ENCODE results near the gene IGSF9B. TPM values are rescaled to one million over a fixed set of nuclear protein-coding genes. Genes with fewer than 3 reads are reported as not detected.

IGSF9B gene
- total RNA-seq, 1 donor from 2014 or later: 5.5 TPM

DNA sequence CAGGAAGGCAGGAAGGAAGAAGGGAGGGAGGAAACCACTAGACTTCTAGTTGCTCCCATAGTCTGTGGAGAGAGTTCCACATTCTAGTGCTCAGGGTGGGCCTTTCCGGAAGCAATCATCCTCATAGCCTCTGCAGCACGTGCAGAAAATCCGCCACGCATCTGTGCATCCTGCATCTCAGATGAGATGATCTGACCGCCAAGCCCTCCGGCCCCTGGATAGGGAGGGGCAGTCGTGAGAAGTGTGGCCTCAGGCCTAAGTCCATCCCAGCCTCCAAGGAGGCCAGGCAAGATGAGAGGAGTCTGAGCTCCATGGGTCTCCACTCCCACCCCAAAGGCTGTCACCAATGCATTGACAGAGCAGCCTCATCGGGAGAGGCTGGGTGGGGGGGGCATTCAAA lies 30.4 kb upstream of the IGSF9B start:
- TF ChIP-seq, protein P1, sequence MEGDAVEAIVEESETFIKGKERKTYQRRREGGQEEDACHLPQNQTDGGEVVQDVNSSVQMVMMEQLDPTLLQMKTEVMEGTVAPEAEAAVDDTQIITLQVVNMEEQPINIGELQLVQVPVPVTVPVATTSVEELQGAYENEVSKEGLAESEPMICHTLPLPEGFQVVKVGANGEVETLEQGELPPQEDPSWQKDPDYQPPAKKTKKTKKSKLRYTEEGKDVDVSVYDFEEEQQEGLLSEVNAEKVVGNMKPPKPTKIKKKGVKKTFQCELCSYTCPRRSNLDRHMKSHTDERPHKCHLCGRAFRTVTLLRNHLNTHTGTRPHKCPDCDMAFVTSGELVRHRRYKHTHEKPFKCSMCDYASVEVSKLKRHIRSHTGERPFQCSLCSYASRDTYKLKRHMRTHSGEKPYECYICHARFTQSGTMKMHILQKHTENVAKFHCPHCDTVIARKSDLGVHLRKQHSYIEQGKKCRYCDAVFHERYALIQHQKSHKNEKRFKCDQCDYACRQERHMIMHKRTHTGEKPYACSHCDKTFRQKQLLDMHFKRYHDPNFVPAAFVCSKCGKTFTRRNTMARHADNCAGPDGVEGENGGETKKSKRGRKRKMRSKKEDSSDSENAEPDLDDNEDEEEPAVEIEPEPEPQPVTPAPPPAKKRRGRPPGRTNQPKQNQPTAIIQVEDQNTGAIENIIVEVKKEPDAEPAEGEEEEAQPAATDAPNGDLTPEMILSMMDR (IDR thresholded peaks at IDR 0.05): no peak
- no peaks in the 10 kb centered on the region for H3K4me1 ChIP-seq
- H3K4me3 ChIP-seq: no peak overlapping the region
- peaks cover 19% of the 10 kb centered on the region for H3K27me3 ChIP-seq (ENCODE audit: low read depth)
- intact Hi-C loops (cut with DNase I): no loop called here
- no peaks in the 10 kb centered on the region for H3K36me3 ChIP-seq
- H3K27ac ChIP-seq: no peak overlapping the region
- ATAC-seq (no peak), DNase-seq (no peak)
- H3K9me3 ChIP-seq: no peaks in the 10 kb centered on the region

DNA sequence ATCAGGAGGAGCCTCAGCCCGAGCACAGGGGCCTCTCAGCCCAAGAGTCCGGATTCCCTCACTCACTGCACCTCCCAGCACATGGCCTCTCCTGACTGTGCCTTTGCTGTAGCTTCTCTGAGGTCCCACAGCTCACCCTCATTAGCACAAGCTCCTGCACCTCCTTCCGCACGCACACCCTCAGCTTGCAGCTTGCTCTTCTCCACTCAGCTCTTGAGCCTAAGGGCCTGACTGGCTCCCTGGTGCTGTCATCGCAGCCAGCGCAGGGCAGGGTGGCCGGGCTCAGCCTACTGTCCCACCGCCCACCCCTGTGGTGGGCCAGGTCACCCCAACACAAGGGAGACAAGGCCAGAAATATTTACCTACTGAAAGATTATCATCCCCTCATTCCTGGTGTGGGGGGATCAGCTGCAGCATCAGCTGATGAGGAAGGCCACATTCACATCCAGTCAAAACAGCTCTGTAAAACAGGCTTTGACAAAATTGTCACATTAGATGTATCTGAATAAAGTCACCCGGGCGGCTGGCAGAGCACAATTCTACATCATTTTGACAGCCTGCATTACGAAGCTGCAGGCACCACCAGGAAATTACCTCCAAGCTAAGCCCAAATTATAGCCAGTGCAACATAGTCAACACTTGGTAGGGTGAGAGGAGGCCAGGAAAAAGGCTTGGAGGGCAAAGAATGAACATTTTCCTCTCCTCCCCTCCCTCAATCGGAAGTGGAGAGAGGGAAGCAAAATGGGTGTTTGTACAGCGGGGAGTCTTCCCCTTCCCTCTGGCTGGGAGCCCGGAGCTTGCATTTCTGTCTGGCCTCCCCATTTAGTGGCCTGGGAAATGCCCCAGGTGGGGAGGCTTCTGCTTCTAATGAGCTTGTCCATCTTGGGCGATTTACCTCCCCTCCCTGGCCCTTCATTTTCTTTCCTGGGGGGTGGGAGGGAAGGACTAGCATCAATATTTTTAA lies 29.5 kb upstream of the IGSF9B start:
- no peak for DNase-seq

DNA sequence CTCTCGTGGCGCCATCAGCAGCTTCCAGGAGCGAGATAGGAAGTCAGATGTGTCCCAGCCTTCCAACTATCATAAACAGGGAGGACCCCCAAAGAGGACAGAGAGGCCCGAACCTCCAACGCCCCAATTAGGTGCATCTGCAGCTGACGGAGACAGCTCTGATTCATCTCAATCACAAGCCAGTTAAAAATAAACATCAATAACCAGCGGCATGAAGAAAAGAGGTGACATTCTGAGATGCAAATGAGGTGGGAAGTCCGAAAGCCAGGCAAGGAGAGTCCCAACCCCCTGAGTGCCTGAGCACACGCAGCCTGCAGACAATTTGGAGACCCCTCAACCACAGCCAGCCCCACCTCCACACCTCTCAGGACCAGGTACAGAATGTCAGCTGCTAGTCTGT lies 28.1 kb upstream of the IGSF9B start:
- peaks cover 11% of the 10 kb centered on the region for H3K27me3 ChIP-seq (ENCODE audit: low read depth)
- no peak for DNase-seq
- intact Hi-C loops (cut with DNase I): no loop called here

More for the DNA sequence above, 29.5 kb upstream of the IGSF9B start:
- peaks cover 18% of the 10 kb centered on the region for H3K27me3 ChIP-seq (ENCODE audit: low read depth)
- TF ChIP-seq, protein P1 (IDR thresholded peaks at IDR 0.05): no peak
- ATAC-seq: no peak
- no peak overlapping the region for H3K4me3 ChIP-seq
- H3K4me1 ChIP-seq: no peaks in the 10 kb centered on the region
- no peaks in the 10 kb centered on the region for H3K36me3 ChIP-seq
- intact Hi-C loops (cut with DNase I): no loop called here
- H3K9me3 ChIP-seq: no peaks in the 10 kb centered on the region
- H3K27ac ChIP-seq: no peak overlapping the region

DNA sequence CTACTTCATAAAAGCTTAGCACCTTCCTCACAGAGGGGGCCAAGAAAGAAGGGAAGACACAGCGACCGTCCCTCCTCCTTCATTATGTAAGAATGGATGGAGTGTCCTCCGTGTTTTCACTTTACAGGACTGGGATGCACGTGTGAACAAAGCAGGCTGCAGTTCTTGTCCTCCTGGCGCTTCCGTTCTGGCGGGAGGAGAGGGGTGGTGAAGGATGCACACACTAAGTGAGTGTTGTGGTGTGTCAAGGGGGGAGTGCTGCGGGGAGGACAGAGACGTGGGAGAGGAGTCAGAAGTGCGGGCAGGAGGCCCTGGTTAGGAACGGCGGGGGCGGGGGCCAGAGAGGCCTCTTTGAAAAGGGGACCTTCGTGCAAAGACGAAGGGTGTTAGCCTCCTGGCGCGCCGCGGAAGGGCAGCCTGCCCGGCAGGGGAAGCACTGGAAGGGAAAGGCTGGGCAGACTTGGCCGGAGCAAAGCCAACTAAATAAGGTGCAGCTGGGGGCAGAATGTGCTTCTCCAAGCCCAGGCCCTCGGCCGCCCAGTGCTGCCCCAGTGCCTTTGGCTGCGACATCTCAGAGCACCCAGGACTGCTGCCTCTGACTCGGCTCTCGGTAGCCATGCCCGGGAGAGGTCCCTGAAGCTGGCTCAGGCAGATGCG lies 27.0 kb upstream of the IGSF9B start:
- intact Hi-C loops (cut with DNase I): no loop called here
- H3K36me3 ChIP-seq: no peaks in the 10 kb centered on the region
- peaks cover 11% of the 10 kb centered on the region for H3K27me3 ChIP-seq (ENCODE audit: low read depth)
- no peaks in the 10 kb centered on the region for H3K9me3 ChIP-seq
- TF ChIP-seq, protein P1 (IDR thresholded peaks at IDR 0.05): no peak
- no peak overlapping the region for H3K27ac ChIP-seq
- ATAC-seq (no peak), DNase-seq (no peak)
- H3K4me1 ChIP-seq: no peaks in the 10 kb centered on the region
- no peak overlapping the region for H3K4me3 ChIP-seq

More for the DNA sequence above, 28.1 kb upstream of the IGSF9B start:
- Histone ChIP-seq H3K4me3 (no peak overlapping the region), H3K4me1 (no peaks in the 10 kb centered on the region), H3K27ac (no peak overlapping the region), H3K36me3 (no peaks in the 10 kb centered on the region), H3K9me3 (no peaks in the 10 kb centered on the region)
- TF ChIP-seq, protein P1 (IDR thresholded peaks at IDR 0.05): no peak
- no peak for ATAC-seq

DNA sequence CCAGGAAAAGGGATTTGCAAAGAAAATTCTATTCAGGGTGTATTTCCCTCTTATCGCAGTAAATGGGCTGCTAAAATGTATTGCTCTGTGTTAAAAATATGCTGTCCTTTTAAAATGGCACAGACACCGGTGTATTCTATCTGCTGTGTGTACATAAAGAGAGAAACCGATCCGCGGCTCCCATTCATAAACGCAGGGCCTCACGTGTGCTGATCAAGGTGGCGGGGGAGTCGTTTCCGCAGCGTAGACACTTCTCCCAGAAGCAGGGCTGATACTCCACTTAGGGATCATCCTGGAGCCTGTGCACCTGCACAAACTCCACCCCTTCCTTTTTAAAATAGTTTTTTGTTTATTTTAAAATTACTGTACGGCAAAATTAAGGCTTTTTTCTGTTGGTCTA lies 26.1 kb upstream of the IGSF9B start:
- no peak overlapping the region for H3K4me3 ChIP-seq
- H3K27me3 ChIP-seq (ENCODE audit: low read depth): peaks cover 11% of the 10 kb centered on the region
- H3K36me3 ChIP-seq: no peaks in the 10 kb centered on the region
- H3K27ac ChIP-seq: no peak overlapping the region
- intact Hi-C loops (cut with DNase I): no loop called here
- ATAC-seq (no peak), DNase-seq (no peak)
- no peaks in the 10 kb centered on the region for H3K4me1 ChIP-seq
- H3K9me3 ChIP-seq: no peaks in the 10 kb centered on the region
- TF ChIP-seq, protein P1 (IDR thresholded peaks at IDR 0.05): no peak

All from lower lobe of right lung (tissue), 2 donors.